NCI-H1417 treated with DMSO at 0.1 percent for 48 hours (cell line): ENCODE measurements around the gene ADD3.

Source experiments
- DNase-seq: peaks from one replicate; lab custom pipeline; 2025; lab: John Stamatoyannopoulos, UW

The ADD3 gene

DNA sequence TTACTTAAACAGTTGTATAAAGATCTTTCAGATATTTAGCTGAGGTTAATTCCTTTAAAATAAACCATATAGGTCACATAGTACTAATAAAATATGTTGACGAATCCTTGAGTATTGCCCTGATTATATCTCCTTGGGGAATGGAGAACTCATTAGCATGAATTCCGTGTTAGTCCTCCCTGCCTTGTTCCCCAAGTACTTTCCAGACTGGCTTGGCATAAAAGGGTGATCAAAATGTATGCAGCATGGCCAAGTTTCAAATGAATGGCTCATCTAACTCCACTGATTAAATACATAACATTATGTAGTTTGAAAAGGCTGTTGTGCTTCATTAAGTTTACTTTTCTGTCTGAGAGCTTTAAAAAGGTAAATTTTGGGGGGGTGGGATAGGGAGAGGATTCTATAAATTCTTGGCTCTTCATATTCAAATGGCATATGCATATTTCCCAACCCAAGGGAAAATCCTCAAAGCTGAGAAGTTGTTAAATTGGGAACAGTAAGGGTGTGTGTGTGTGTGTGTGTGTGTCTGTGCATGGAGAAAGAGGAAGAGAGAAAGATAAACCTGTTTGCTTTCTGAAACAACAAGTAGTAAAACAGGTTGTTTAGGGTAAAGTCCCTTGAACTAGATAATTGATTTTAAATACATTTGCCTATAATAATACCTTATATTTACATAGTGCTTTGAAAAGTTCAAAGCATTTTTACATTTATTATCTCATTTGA is 4.8 kb upstream of the ADD3 start:
- DNase-seq = no peak

DNA sequence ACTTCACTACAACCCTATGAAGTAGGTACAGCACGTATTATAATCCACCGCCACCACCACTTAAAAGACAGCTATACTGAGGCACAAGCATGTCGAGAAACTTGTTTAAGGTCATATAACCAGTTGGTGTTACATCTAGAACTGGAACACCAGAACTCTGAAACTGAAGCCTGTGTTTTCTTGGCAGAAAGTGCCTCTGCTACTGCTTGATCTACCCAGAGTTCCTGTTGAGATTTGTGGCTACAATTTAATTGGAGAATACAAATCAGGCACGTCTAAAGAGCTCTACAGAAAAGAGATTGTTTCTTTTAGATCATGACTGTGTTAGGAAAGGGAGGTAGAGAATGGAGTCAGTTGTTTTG is 4.3 kb upstream of the ADD3 start:
- no peak for DNase-seq

DNA sequence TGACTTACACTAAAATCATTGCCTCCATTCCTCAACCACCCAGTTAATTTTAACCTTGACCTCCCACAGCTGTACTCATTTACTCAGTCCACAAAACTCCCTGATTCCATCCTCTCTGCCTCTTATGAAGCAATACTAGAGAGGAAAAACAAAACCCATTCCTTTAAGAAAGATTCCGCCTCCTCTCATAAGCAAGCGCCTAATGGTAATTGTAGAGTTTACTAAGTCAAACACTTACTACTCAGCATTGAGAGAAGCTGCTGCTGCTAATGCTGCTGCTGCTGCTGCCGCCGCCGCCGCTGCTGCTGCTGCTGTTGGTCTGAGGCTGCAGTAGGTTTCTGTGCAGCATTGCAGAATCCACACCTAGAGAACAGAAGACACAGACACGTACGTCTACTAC is 2.1 kb upstream of the ADD3 start:
- DNase-seq = no peak

DNA sequence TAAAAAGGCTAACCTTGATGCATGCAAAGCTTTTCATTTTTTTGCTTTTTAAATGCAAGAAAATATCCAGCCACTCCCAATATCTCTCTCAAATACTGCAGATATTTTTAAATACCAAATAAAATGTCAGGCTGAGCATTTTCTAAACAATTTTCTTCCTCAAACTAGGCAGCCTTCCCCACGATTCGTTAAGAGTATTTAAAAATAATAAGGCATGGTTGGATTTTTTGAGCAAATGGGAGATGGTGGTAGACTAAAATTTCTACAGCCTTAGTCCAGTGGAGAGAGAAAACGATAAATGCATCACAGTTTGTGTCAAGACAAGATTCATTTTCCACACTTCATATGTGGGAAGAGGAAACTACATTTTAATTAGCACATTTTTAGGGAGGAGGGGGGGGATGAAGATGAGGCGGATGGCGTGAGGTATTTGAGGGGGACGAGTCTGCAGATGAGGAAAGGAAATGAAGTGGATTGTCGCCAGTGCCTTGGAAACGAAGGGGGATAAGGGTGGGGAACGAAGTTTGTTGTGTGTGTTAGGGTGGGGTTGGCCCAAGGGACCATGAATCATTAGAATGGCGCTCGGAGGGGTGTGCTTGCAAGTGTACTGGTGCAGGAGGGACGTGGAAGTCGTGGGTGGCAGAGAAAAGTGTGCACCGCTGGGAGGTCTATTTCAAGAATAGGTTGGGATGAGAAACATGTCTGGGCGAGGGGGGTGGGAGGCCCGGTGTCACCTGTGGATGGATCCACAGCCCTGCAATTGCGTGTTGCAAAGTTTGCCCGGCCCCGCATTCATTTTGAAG is 1.2 kb upstream of the ADD3 start:
- DNase-seq = no peak

DNA sequence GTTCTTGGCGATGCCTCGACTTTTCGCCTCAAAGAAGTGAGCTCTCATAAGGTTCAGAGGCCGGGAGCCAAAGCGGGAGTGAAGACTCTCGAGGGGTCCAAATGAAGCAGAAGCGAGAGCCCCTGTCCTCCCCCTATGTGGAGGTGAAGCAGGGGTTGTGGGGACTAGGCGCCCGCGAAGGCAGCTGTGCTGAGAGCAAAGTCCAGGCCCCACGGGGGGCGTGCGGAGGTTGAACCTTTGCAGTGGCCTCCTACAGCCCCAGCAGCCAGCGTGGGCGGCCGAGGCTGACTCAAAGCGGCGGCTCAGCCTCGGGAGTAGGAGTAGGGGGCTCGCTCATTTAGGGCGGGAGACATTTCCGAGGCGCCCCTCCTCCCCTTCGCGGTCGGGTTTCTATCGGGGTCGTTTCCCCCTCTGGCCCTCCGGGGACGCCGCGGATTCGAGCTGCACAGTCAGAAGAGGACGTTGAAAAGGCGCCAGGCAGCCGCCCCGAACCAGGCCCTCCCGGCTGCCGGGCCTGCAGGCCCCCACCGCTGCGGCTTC is 553 bp upstream of the ADD3 start:
- peak; percentile 24 for DNase-seq

DNA sequence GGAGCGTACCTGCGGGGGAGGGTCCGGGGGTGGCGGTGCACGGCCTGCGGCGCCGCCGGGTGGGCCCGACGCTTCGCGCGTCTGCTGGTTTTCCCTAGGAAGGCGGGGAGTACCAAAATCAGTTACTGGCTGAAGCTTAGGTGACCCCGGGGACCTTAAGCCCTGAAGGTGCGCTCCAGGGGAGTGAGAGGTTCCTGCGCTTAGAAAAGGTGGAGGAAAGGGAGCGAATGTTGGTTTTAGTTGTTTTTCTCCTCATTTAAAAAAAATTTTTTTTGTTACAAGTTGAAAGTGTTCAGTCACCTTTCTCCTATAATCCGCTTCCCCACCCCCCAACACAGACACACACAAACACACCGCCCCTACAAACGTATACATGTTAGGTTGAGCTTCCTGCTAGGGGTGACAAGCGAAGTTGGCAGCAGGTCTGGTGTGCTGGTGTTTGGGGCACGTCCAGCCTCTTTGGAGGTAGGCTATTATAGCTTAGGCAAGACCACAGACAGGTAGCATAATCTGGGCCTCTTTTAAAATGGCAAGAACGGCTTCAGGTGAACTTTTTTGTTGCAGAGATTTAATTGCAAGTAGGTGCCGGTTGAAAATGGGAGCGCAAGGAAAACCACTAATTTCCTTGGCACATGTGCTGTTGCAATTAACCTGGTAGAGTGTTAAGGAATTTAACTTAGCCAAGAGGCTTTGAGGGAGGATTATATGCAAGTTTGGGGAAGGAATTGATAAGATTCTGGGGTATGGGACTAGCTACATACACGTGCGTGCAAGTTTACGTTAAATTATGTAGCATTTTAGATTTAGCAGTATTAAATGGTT is 945 bp downstream of the ADD3 start:
- no peak for DNase-seq

DNA sequence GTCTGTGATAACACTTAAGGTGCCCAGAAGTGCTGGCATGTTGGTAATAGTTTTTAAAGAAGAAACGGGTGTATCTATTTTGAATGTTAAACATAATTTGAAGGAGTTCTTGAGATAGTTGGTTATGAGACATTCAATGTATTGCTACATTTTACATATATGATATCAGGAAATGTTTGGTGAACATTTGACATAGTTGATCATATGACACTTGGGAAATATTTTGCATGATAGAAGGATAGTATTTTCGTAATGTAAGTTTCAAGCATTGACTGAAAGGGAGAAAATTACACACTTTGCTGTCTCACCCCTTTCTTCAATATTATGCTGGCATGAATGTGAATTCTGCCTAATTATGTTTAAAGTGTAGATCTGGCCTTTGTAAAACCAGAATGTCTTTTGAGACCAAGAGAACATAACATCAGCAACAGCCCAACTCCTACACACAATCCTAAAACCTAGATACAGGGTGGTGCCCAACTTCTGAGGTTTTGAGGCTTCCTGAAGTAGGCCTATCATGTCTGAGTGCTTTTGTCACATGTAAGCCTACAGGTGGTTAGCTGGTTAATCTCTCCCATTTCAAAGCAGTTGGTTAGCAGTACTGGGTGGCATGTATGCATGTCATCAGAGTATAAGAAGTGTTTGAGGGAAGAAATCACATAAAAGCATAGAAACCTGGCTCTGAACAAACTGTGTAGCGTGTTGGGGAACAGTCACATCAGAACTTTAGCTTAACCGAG is 2.1 kb downstream of the ADD3 start:
- DNase-seq = no peak

DNA sequence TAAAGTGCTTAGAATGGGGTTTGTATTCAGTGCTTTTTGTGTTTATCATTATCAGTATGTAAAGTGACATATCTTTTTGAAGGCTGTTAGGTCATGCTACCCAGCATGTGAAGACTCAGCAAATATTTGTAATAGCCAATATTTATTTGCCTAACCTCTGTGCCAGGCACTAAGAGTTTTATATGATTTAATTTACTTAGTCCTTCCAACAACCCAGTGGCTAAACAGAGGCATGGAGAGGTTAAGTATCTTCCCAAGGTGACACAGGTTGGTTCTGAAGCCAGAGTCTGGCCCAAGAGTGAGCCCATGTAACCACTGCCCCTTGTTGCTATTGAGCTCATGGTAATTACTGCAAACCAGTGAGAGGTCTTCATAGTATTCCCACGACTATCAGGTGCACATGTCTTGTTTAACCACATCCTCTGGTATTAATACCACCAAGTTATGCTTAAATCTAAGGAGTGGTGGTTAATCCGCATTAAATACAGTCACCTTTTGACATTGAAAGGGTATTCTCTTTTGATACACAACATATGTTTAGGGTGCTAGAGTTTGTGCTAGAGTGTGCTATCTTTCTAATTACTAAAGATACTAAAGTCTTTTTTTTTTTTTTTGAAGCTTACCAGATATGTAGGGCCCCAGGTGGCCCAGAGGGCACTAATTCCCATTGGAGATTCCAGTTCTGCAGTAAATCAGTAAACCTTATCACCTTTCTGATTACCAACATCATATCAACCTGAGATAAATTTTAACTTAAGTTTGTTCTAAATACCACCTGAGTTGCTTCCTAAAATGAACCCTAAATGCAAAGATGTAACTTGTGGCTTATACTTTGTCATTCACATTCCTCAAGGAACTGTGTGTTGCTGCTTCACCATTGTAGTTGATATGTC is 2.9 kb downstream of the ADD3 start:
- DNase-seq = no peak

DNA sequence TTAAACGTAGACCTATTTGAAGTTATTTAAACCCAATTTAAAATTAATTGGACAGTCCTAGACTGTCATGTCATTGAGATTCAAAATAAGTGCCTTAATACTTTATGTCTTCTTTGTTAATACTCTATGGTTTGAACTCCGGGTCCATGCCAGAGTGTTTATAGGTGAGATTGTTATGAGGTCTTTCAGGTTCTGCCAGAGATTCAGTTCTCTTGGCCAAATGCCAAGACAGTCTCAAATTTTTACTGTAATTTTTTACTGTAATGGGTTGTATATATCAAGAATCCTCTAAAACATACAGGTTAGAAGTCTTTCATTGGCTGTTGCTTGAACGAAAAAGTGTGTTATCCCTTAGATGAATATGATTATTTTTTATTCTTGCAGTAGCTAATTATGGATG is 3.9 kb downstream of the ADD3 start:
- no peak for DNase-seq

DNA sequence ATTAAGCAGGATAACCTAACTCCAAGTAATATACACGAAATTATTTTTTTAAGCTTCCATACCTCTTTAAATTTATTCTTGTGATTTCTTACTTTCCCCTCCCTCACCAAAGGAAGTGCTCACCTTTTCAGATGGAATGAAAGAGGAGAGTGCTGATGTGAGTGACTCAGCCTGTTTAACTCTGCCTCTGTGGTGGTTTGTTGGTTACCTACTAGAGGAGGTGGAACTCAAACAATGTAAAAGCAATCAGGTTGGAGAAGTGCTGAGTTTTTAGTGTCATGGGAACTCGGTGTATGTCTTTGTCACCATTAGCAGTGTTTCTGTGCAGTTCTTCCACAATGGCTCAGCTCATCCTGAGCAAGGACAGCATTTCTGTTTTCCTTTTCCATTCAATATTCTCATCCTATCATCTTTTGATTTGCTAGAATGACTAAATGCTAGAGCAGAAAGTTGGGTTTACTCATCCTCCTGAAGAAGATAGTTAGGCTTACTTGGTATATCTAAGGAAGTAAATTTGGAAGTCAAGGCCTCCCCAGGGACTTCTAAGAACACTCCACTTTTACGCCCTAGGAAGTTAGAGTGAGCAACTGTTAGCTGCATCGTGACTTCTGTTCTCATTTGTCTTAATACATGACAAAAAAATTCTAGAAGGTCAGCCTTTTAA is 6.0 kb downstream of the ADD3 start:
- DNase-seq = no peak

DNA sequence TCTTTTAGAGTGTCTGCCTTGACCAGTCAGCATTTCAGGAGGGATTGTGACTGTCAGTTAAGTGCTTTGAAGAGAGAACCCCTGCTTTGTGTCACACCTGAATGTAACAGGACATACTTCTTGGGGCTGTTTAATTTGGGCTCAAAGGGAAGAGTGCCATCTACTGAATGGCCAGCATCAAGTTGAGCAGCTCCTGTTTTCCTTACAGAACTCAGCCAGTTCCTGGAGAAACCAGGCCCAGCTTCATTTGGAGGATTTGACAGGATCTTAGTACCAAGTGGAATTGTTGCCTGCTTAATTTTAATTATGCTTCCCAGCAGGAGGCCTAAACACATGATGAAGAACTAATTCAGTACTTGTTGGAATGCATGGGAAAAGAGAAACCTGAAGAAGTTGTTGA is 8.3 kb downstream of the ADD3 start:
- DNase-seq = no peak

DNA sequence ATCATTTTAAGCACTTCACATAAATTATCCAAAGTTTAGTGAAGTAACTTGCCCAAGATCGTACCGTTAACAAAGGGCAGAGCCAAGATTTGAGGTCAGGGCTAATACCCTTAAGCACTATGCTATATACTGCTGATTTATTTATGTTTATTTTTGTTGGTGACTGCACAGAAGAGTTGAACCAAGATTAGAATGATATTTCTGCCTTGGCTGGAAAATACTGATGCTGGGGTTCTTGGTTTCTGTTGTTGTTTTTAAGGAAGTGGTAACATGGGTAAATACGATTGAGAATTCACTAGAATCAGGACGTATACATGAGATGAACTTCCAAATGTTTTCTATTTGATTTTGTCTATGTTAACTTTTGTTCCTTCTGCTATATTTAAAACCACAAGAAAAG is 9.3 kb downstream of the ADD3 start:
- no peak for DNase-seq

DNA sequence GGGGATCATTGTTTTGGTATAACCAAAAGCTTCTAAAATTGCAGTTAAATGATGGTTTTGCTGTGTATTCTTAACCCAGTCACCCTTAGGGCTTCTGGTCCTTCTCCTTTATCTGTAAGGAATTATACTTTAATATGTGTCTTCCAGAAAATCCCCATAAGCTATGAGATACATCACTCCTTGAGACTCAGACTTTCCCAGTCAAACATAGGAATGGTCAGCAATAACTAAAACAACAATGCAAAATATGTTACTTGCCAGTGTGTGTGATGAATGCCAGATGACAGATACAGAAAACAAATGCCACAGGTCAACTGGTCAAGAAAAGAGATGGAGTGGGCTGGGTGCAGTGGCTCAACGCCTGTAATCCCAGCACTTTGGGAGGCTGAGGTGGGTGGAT is 10.1 kb downstream of the ADD3 start:
- DNase-seq = no peak

DNA sequence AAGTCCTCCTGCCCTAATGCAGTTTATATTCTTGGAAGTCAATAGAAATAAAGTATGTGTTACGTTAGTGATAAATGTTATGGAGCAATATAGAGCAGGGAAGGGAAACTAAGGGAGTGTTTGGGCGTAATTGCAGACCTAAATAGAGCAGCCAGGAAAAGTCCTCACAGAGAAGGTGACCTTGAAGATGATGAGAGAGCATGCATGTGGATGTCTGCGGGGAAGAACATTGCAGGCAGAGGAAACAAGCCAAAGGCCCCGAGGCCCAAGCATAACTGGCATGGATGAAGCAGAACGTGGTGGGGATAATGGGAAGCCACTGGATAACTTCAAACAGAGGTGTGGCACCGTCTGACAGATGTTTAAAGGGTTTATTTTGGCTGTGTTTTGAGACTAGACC is 12.5 kb downstream of the ADD3 start:
- no peak for DNase-seq

DNA sequence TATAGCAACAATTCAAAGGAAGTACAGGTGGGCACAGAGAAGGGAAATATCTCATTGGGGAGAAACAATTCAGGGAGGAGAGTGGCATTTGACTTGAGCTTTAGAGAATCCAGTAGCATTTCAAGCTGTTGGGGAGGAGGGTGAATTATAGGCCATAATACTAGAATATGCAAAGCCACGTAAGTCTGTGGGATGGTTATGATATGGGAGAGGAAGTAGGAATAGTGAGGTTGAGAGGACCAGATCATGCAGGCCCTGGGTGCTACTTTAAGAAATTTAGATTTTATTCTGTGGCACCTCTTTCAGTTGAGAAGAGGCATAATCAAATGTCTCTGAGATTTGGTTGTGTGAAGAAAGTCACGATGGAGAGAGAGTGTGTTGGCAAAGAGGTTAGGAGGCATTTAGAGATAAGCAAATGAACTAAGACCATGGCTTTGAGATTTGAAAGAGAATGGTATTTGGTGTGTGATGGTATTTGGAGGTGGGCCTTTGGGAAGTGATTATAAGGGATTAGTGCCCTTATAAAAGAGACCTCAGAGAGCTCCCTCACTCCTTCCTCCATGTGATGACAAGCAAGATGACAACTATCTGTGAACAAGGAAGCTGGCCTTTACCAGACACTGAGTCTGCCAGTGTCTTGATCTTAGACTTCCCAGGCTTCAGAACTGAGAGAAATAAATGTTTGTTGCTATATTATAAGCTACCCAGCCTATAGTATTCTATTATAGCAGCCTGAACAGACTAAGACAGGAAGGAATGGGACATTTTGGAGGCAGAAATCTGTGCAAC is 15.1 kb downstream of the ADD3 start:
- no peak for DNase-seq

DNA sequence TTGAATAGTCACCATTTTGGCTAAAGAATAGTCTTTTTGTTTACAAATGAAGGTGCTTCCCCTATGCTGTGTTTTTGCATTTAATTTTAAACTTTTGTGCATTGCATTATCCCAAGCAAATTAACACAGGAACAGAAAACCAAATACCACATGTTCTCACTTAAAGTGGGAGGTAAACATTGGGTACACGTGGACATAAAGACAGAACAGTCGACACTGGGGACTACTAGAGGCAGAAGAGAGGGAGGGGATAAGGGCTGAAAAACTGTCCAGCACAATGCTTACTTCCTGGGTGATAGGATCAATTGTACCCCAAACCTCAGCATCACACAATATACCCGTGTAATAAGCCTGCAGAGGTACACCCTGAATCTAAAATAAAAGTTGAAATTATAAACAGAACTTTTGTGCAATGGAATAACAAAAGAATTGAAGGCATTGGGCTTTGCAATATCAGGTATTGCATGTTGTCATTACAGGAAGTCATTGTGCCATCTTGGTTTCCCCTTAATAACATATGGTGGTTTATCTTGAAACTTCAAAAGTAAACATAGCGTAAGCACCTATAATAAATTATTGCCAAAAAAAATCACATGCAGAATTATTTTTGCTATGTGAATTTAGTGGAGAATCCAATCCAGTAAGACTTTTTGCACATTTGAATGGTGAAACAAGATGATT is 16.1 kb downstream of the ADD3 start:
- no peak for DNase-seq

DNA sequence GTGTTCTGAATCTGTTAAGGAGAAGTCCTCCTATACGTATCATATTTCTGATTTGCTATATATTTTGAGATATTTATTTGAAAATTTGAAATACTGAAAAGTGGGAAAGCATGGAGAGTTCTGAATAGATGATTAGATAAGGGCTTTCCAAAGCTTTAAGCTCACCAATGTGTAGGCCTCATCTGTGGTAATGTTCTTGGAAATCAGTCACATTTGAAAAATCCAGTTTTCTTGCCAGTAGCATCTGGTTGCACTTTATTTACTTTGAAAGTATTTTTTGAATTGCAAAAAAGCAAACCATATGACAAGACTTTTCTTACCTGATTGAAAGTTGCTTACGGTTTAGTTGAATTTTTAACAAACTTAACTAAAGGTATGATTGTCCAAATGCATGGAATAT is 21.7 kb downstream of the ADD3 start:
- no peak for DNase-seq

DNA sequence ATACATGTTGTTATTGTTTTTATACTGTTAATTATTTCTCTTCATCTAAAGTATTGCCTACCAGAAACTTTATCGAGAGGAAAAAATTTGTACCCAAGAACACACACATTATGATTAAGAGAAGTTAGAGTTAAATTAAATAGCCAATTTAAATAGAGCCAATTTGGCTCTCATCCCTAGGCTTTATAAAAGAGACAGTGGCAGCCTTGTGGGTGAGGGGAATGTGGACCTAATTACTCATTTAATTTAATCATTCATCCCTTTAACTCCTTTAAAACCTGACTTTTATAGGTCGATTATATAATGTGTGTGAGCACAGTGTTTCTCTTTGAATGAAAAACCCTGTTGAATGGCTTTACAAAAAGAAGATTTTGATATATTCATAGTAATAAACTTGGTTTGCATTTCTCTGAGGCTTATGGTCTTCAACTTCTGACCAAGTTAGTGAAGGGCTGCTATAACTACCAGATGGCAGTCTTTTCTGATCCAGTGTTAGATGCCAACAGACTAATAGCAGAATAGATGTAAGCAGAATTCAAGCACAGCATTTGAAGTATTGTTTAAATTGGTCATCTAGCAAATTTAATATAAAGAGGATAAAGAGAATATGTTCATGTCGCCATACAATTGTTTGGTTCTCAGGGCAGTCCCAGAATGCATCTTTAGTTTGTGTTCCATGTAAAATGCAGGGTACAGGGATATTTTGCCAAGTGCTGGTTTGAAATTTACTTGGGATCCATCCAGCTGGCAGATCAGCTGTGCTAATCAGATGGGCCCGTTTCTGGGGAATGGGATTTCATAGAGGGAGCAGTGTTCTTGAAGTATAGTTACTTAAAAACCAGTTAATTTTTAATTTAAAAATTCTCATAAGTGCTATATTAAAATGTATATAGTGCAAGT is 25.3 kb downstream of the ADD3 start:
- no peak for DNase-seq
